SIG-M5 treated with dmso at 0.1 percent for 504 hours (cell line): ENCODE results near the gene MEGF6.
"Not testable (repeated sequence)": the region's sequence is repeated elsewhere in the genome, so short reads cannot be mapped to it uniquely, and the experiment has no call there.

ENCODE experiments used
- DNase-seq: peaks from one replicate; lab custom pipeline; 2025; ENCODE audit not compliant: unreplicated experiment; lab: John Stamatoyannopoulos, UW

The MEGF6 gene

GRCh38 chr1:3577711-3578432, 33.4 kb downstream of the MEGF6 start:
- DNase-seq, result no peak

- DNase-seq, result no peak
Observed at GRCh38 chr1:3577300-3577699, 34.0 kb downstream of the MEGF6 start.

- no peak for DNase-seq
Observed at GRCh38 chr1:3575993-3576392, 35.3 kb downstream of the MEGF6 start.

GRCh38 chr1:3575515-3575914, 35.8 kb downstream of the MEGF6 start:
- DNase-seq, result not testable (repeated sequence)

GRCh38 chr1:3573500-3573899, 37.8 kb downstream of the MEGF6 start:
- DNase-seq, result no peak

- DNase-seq, result not testable (repeated sequence)
Observed at GRCh38 chr1:3572638-3573037, 38.7 kb downstream of the MEGF6 start.

- DNase-seq, result no peak
Observed at GRCh38 chr1:3571263-3571662, 40.0 kb downstream of the MEGF6 start.

GRCh38 chr1:3570066-3570986, 41.0 kb downstream of the MEGF6 start:
- DNase-seq, result no peak

- DNase-seq, result no peak
Observed at GRCh38 chr1:3569436-3569835, 41.9 kb downstream of the MEGF6 start.

- no peak for DNase-seq
Observed at GRCh38 chr1:3568815-3569435, 42.4 kb downstream of the MEGF6 start.

GRCh38 chr1:3566951-3567804, 44.1 kb downstream of the MEGF6 start:
- DNase-seq, result no peak

- DNase-seq, result no peak
Observed at GRCh38 chr1:3566003-3566885, 45.1 kb downstream of the MEGF6 start.

- peak; percentile 23 for DNase-seq
Observed at GRCh38 chr1:3564921-3565831, 46.1 kb downstream of the MEGF6 start.

GRCh38 chr1:3563610-3564009, 47.7 kb downstream of the MEGF6 start:
- no peak for DNase-seq

GRCh38 chr1:3563125-3563524, 48.2 kb downstream of the MEGF6 start:
- no peak for DNase-seq

- DNase-seq, result no peak
Observed at GRCh38 chr1:3562712-3563111, 48.6 kb downstream of the MEGF6 start.

- DNase-seq, result no peak
Observed at GRCh38 chr1:3561702-3562101, 49.6 kb downstream of the MEGF6 start.

GRCh38 chr1:3560981-3561380, 50.3 kb downstream of the MEGF6 start:
- DNase-seq, result no peak
